ENCODE results near the gene KRTAP19-2. TPM values are rescaled to one million over a fixed set of nuclear protein-coding genes. Genes with fewer than 3 reads are reported as not detected.
"Not testable (repeated sequence)": the region's sequence is repeated elsewhere in the genome, so short reads cannot be mapped to it uniquely, and the experiment has no call there.

Gene KRTAP19-2, protein sequence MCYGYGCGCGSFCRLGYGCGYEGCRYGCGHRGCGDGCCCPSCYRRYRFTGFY
- total RNA-seq (2021; fragmentation: NEBNext Ultra II Directional; extraction: Animal tissue kit (Norgen Biotek cat#: 25700)), result not detected
- long read RNA-seq, result 0 reads

DNA sequence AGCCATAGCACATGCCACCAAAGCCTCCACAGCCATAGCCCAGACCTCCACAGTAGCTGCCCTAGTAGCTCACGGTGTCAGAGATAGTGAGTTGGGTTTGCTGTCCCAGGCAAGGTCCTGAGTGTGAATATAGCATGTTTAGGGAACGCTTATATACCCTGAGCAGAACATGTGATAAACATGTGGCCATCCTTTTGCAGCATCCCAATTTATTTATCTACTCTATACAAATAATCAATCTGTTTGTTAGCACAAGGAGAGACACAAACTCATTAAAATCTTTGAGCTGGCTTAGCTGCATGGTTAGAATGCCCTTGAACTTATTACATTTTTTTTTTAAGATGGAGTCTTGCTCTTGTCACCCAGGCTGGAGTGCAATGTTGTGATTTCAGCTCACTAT is at the start of gene KRTAP19-2:
TSS of gene KRTAP19-2 (minus strand) at position 101 of the 400 bp plus-strand sequence. CDS start at position 13, 88 bp downstream.
- 0 out of 2 replicates have a peak, but pooled peaks cover 4% of the 10 kb centered on the region for H3K36me3 Mint-ChIP-seq (ENCODE audit: low read depth)
- no peaks in the 10 kb centered on the region for H3K27me3 Mint-ChIP-seq (ENCODE audit: insufficient read depth)
- no peak within 1 kb of the TSS for H3K4me3 Mint-ChIP-seq
- no peaks in the 10 kb centered on the region for H3K4me1 Mint-ChIP-seq (ENCODE audit: low read depth)
- H3K9me3 Mint-ChIP-seq, result peaks cover 53% of the 10 kb centered on the region
- TF ChIP-seq, protein P1, sequence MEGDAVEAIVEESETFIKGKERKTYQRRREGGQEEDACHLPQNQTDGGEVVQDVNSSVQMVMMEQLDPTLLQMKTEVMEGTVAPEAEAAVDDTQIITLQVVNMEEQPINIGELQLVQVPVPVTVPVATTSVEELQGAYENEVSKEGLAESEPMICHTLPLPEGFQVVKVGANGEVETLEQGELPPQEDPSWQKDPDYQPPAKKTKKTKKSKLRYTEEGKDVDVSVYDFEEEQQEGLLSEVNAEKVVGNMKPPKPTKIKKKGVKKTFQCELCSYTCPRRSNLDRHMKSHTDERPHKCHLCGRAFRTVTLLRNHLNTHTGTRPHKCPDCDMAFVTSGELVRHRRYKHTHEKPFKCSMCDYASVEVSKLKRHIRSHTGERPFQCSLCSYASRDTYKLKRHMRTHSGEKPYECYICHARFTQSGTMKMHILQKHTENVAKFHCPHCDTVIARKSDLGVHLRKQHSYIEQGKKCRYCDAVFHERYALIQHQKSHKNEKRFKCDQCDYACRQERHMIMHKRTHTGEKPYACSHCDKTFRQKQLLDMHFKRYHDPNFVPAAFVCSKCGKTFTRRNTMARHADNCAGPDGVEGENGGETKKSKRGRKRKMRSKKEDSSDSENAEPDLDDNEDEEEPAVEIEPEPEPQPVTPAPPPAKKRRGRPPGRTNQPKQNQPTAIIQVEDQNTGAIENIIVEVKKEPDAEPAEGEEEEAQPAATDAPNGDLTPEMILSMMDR (IDR thresholded peaks at IDR 0.05), result no peak
- H3K27ac Mint-ChIP-seq, result no peak within 1 kb of the TSS
- DNase-seq, result no peak

DNA sequence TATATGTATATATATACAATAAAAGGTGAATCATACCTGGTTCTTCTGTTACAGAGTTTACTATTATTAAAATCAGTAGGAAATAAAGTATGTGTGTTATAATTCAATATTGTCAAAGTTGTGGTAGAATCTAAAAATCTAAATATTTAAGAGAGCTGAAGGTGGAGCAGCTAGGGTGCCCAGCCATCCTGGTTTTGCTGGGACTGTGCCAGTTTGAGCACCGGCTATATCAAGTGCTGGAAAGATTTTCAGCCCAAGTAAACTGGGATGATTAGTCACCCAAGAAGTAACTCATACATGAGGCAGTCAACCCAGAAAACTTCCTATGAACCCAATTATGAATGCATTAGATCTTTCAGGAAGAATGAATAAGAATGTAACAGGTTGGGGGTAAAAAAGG is 31.6 kb upstream of the KRTAP19-2 start:
- TF ChIP-seq, protein P1 (IDR thresholded peaks at IDR 0.05), result no peak
- Mint-ChIP-seq H3K4me1 (ENCODE audit: low read depth) (no peaks in the 10 kb centered on the region), H3K27me3 (ENCODE audit: insufficient read depth) (no peaks in the 10 kb centered on the region), H3K27ac (no peak overlapping the region), H3K4me3 (no peak overlapping the region), H3K36me3 (ENCODE audit: low read depth) (peaks cover 12% of the 10 kb centered on the region; the same call in 1 of the 2 replicates), H3K9me3 (peaks cover 29% of the 10 kb centered on the region)
- DNase-seq, result no peak

DNA sequence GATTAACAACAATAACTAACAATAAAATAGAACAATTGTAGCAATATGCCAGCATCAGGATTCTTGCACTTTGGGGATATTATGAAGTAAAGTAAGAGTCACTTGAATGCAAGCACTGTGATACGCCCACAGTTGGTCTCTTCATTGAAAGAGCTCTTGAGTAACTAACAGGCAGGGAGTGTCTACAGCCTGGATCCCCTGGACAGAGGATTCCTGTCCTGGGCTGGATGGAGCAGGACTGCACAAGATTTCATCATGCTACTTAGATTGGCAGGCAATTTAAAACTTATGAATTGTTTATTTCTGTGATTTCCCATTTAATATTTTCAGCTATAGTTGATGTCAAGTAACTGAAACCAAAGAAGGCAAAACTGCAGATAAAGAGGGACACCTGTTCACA is 28.4 kb upstream of the KRTAP19-2 start:
- no peaks in the 10 kb centered on the region for H3K4me1 Mint-ChIP-seq (ENCODE audit: low read depth)
- no peak overlapping the region for H3K27ac Mint-ChIP-seq
- no peaks in the 10 kb centered on the region for H3K27me3 Mint-ChIP-seq (ENCODE audit: insufficient read depth)
- DNase-seq, result no peak
- TF ChIP-seq, protein P1 (IDR thresholded peaks at IDR 0.05), result no peak
- peaks cover 40% of the 10 kb centered on the region for H3K9me3 Mint-ChIP-seq
- peaks cover 12% of the 10 kb centered on the region; the same call in 1 of the 2 replicates for H3K36me3 Mint-ChIP-seq (ENCODE audit: low read depth)
- H3K4me3 Mint-ChIP-seq, result no peak overlapping the region

DNA sequence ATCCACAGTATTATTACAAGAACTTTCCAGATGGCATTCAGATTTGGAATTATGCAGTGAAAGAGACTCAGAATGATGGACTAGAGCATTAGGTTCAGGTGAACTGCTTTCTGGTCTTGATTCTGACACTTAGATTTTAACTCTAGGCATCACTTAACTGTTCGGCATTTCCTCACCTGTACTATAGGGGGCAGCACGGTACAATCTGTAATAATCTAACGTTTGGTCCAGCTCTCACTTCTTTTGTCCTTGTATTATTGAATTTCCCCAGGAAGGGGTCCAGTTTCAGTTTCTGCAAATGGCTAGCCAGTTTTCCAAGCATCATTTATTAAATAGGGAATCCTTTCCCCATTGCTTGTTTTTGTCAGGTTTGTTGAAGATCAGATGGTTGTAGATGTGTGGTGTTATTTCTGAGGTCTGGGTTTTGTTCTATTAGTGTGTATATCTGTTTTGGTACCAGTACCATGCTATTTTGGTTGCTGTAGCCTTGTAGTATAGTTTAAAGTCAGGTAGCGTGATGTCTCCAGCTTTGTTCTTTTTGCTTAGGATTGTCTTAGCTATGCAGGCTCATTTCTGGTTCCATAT is 18.5 kb upstream of the KRTAP19-2 start:
- not testable (repeated sequence) for H3K4me1 Mint-ChIP-seq (ENCODE audit: low read depth); H3K4me3 Mint-ChIP-seq; H3K36me3 Mint-ChIP-seq (ENCODE audit: low read depth); DNase-seq; H3K27ac Mint-ChIP-seq; H3K27me3 Mint-ChIP-seq (ENCODE audit: insufficient read depth)
- peaks cover 59% of the 10 kb centered on the region for H3K9me3 Mint-ChIP-seq
- TF ChIP-seq, protein P1 (IDR thresholded peaks at IDR 0.05), result 0 out of 2 replicates have a peak, but pooled peaks have one; percentile 10

DNA sequence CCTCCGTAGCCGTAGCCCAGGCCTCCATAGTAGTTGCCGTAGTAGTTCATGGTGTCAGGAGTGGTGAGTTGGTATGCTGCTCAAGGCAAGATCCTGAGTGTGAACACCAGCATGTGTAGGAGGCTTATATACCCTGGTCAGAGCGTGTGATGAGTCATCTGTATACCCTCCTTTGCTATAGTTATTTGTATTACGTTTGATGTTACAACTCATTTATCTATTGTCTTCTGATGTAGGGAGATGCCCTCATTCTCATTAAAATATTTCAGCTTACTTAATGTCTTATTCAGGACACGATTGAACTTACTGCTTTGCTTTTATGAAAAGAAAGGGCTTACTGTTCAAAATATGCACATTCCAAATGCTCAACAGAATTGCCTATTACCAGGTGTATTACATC is 14.8 kb upstream of the KRTAP19-2 start, which contains the start of gene KRTAP19-5:
TSS of gene KRTAP19-5 (minus strand) at position 101 of the 400 bp plus-strand sequence. CDS start at position 50, 51 bp downstream.
- Mint-ChIP-seq H3K27me3 (ENCODE audit: insufficient read depth) (no peaks in the 10 kb centered on the region), H3K9me3 (peaks cover 58% of the 10 kb centered on the region), H3K4me1 (ENCODE audit: low read depth) (no peaks in the 10 kb centered on the region), H3K4me3 (no peak within 1 kb of the TSS), H3K27ac (no peak within 1 kb of the TSS), H3K36me3 (ENCODE audit: low read depth) (no peaks in the 10 kb centered on the region; the same call in 1 of the 2 replicates)
- TF ChIP-seq, protein P1 (IDR thresholded peaks at IDR 0.05), result no peak
- DNase-seq, result no peak

Data from HFFc6 (cell line).